HG03342 (cell line): ENCODE data around the gene ABI3BP.

Source experiments
- ATAC-seq: cut with Tn5 transposase; IDR thresholded peaks from one replicate; pipeline ENCODE4 v1.9.1; 2021; ENCODE audit warnings: mild to moderate bottlenecking, moderate library complexity; ENCODE audit not compliant: unreplicated experiment

ABI3BP gene

DNA sequence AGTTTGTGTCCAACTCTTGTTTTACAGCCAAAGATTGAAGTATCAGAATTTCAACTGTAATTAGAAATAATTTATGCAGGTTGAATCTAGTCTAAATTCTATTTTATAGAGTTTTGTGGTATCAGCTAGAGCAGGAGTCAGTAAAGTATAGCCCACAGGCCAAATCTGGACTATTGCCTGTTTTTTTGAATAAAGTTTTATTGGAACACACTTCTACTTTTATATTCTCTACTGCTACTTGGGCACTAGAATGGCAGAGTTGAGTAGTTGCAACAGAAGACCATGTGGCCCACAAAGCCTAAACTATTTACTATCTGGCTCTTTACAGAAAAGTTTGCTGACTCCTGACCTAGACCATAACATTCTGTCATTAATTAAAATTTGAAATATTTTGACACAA, 247.6 kb downstream of the ABI3BP start:
- no peak for ATAC-seq

DNA sequence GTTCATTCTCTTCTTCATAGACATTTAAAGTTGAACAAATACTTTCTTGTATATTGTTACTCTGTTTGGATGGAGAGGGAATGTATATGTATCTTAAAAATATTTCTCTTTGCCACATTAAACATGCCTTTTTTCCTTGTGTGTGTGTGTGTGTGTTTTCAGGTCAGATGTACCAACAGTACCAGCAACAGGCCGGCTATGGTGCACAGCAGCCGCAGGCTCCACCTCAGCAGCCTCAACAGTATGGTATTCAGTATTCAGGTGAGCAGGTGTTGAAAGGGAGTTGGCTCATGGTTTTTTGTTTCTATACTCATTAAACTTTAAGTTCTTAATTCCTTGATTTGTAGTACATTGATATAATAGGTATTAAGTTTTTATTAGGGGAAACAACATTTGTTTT, 248.6 kb downstream of the ABI3BP start:
- ATAC-seq = no peak

DNA sequence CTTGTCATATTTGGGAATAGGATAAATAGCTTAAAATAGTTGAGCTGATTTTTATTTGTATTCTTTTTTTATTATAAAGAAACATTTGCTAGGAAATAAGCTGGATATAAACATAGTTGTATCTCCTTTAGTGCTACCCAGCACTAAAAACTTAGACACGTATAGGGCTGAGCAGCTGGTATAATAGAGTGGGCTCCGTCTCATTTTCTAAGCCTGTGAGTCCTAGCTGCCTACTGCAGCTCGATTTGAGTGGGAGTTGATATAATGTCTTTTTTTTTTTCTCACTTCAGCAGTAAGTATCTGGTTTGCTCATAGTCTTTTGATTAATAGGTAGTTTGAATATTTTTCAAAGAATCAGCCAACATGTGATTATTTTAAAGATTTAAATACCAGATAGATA, 249.7 kb downstream of the ABI3BP start:
- no peak for ATAC-seq

DNA sequence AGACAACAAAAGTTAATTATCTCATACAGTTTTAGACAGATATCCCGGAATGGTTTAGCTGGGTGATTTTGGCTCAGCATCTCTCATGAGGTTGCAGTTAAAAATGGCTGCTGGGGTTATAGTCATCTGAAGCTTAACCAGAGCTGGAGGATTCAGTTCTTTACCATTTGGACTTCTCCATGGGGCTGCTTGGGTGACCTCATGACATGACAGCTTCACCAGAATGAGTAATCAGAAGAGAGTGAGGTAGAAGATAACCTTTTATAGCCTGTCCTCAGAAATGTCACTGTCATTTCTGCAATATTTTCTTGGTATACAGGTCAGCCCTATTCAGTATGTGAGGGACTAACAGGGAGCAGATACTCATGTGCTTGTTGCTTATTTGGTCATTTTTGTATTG, 253.0 kb downstream of the ABI3BP start:
- ATAC-seq = no peak

DNA sequence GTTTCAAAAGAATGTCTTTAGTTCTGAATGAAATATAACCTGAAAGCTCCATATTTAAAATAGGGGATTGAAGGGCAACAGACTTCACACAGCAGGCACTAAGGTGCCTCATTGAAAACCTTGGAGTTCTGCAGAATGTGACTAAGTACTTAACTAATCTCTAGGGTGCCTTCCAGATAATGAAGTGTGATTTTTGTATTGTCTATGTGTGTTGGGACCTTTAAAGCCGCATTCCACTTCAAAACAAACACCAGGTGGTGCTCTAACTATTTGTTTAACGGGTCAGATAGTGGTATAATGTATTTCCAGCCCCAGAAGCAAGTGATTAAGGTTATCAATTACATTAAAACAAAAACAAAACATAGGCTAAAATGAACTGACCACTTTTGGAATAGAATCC, 255.9 kb downstream of the ABI3BP start:
- ATAC-seq = no peak

DNA sequence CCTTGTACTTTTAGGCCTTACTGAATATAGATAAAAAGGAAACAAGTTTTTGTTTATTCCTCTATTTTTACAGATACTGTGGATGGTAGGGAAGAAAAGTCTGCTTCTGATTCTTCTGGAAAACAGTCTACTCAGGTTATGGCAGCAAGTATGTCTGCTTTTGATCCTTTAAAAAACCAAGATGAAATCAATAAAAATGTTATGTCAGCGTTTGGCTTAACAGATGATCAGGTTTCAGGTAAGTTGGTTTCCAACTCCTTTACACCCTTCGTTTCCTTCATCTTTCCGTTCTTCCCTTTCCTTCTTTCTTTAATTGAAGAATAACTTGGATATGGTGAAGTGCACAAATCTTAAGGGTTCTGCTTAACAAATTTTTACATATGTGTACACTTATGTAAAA, 260.8 kb downstream of the ABI3BP start:
- no peak for ATAC-seq

DNA sequence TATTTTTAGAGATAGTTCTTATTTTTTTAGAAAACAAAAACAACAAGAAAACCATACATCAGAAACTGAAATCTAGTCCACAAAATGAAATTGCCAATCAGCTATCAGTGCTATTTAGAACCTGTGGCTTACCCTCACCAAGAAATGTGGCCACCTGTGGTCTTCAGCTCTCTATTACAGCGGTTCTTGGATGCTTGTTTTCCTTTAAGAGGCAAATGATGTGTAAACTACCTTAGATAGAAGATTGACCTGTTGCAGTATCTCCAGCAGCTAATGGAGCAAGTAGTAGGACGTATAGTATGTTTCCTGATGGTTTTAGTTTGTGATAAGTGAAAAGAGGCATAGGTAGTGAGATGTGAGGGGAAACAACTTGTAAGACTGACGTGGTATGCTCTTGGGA, 262.7 kb downstream of the ABI3BP start:
- ATAC-seq = no peak

DNA sequence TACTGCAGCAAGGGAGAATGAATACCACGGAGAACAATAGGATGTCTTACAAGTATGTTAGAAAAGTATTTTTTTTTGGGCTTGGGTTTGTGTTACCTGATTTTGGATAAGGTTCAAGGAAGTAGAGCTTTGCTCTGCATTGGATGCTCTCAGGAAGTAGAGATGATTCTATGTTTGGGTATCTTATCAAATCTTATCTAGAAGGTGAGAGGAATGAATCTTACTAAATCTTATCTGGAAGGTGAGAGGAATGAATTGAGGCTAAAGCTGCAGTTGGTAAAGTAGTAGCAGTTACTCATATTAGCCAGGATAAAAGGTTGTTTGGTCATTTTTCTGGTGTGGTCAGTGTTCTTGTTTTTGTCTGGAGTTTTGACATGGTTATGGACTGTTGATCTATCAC, 266.5 kb downstream of the ABI3BP start:
- ATAC-seq = no peak

DNA sequence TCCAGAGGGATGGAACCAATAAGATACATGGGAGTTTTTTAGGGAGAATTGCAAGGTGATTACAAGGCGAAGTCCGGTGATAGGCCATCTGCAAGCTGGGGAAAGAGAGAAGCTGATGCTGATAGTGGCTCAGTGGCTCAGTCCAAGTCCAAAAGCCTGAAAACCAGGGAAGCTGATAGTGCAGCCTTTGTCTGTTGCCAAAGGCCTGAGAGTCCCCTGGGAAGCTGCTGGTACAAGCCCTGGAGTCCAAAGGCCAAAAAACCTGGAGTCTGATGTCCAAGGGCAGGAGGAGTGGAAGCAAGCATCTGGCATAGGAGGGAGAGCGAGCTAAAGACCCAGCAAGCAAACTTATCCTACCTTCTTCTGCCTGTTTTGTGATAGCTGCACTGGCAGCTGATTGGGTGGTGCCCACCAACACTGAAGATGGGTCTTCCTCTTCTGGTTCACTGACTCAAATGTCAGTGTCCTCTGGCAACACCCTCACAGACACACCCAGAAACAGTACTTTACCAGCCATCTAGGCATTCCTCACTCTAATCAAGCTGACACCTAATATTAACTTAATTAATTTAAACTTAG, 267.2 kb downstream of the ABI3BP start:
- ATAC-seq = no peak

DNA sequence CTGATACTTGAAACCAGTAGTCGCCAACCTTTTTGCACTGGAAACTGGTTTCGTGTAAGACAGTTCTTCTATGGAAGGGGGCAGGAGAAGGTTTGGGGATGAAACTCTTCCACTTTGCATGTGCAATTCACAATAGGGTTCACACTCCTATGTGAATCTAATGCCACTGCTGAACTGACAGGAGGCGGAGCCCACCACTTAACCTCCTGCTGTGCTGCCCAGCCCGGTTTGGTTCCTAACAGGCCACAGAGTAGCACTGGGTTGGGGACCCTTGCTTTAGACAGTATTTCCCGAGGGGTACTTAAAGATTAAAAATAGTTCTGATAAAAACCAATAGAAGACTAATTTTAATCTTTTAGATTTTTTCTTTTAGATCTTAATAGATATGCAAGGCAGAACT, 272.8 kb downstream of the ABI3BP start:
- ATAC-seq = no peak

DNA sequence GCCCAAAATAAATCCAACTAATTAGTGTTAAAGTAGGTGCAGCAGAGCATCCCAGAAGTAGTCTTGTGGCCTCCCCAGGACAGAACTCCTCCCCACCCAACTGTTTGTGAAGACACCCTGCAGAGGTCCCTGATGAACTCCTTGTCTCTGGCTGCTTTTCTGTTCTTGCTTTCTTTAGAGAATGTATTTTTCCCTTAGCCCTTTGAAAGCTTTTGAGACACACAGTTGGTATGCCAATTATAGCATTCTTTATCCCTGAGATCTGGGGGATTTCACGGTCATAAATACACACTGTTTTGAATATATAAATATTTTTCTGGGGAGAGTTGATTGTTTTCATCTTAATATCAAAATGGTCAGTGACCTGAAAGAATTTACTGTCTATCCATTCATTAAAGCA, 274.1 kb downstream of the ABI3BP start:
- no peak for ATAC-seq

DNA sequence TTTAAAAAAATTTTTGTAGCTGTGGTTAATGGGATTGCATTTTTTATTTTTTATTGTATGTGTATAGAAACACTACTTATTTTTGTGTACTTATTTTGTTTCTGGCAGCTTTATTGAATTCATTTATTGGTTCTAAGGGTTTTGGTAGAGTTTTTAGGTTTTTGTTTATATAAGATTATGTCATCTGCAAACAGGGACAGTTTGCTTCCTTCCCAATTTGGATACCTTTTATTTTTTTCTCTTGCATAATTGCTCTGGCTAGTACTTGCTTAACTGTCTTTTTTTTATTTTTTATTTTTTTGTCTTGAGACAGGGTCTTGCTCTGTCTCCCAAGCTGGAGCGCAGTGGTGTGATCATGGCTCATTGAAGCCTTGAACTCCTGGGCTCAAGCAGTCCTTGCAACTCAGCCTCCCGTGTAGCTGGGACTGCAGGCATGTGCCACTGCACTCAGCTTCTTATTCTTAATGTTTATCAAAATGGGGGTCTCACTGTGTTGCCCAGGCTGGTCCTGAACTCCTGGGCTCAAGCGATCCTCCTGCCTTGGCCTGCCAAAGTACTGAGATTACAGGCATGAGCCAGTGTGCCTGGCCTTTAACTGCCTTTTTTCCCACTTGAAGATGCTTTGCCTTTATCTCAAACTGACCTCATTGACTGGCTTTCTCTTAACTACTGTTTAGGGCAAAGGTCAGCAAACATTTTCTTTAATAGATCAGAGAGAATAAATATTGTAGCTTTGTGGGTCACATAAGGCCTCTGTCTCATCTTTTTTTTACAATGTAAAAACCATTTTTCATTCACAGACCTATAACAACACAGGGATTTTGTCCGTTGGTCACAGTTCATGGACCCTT, 275.4 kb downstream of the ABI3BP start:
- ATAC-seq = no peak

DNA sequence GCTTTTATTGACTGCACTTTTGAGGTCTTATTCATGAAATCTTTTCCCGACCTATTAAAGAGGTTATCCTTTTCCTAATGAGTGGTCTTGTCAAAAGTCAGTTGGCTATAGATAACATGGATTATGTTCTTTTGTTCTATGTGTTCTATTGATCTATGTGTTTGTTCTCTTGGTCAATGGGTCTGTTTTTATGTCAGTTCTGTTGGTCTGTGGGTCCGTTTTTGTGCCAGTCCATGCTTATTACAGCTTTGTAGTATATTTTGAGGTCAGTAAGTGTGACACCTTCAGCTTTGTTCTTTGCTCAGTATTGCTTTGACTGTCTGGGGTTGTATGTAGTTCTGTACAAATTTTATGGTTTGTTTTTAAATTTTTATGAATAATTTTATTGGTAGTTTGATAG, 276.2 kb downstream of the ABI3BP start:
- no peak for ATAC-seq

DNA sequence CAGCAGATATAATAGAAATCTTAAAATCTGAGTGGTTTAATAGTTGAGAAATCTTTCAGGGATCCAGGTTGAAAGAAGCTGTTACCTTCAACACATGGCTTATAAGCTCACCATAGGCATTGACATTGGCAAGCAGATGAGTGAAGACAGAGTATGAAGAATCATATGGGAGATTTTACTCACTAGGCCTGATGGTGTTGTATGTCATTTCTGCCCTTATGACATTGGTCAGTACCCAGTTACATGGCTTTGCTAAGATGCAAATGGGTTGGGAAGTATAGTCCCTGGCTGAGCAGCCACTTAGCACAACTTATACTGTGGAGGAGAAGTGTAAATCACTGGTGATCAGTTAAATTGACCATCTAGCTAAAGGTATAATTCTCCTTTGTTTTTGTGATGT, 278.0 kb downstream of the ABI3BP start:
- ATAC-seq = no peak

DNA sequence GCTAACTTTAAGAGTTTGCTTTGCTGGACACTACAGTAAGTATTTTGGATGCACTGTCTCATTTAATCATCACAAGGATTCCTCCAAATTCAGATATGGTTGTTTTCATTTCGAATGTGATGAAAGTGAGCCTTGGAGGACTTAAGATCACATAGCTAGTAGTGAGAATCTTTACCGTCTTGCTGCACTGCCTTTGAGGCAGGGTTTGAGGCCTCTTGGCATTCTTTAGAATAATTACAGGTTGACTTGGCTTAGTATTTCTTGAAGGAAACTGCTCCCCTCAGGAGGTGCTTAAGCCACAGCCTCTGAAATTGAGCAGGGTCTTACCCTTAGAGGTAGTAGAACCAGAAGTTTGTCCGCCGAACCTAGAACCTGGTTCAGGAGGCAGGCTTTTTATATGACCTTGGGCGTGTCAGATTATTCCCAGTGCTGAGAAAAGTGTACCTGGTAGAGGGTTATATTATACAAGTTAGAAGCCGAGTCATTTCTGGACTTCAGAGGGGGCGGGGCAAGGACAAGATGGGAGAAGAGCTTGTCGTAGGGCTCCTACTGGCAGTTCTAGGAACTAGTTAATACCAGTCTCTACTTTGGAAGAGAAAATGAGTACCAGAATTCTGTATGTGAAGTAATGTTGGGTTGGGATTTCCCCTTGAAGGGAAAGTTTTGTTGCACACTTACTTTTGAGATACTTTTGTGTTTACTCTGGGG, 282.8 kb downstream of the ABI3BP start:
- peak; percentile 54 for ATAC-seq

DNA sequence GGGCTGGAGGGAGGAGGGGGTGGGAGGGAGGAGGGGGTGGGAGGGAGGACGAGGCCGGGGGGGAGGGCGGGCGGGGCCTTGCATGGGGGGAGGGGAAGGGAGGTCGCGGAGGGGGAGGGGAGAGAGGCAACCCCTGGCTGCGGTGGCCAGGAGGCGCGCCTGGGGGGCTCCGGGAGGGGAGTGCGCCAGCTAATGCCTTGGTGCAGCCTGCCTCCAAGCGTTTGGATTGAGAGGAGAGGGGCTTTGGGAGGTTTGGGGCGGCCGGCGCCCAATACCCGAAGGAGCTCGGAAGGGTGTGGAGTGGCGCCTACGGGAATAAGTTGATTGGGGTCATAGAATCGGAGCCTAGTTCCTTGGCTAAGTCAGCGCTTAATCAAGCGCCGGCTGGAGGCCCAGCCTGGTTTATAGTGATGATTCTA, 283.4 kb downstream of the ABI3BP start:
- ATAC-seq = no peak

DNA sequence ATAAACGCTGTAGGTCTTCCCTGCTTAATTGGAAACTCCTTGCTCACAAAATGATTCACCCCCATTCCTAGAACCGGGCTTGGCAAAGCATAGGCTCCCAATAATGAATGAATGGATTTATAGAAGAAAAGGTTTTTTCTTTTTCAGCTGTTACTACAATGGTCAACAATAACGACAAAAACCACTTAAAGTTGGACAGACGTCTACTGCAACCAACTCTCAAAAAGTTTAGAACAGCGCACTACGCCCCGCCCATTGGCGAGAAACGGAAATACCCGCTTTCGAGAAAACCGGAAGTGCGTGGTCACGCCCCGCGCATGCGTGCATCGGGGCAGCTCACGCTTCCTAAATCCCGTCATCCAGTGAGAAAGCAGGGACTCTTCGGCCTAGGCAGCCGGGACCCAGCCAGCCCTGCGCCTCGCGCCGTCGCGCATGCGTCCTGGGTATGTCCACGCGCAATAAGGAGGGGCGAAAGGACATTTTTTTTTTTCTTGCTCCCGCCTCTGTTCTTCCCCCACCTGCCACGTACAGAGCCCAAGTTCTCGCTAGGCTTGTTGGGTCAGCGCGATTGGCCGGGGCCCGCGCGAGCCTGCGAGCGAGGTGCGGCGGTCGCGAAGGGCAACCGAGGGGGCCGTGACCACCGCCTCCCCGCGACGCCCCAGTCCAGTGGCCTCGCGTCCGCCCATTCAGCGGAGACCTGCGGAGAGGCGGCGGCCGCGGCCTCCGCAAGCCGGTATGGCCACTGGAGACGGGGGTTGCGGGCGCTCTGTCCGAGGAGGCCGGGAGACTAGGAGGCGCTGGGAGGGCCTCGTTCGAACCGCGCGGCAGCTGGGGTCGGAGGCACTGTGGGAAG, 284.0 kb downstream of the ABI3BP start, which contains the start of gene TFG:
Gene TFG (plus strand): TSS at position 506 of the 853 bp plus-strand sequence. CDS start 4,192 bp downstream, outside the sequence.
- peak; percentile 87 for ATAC-seq

DNA sequence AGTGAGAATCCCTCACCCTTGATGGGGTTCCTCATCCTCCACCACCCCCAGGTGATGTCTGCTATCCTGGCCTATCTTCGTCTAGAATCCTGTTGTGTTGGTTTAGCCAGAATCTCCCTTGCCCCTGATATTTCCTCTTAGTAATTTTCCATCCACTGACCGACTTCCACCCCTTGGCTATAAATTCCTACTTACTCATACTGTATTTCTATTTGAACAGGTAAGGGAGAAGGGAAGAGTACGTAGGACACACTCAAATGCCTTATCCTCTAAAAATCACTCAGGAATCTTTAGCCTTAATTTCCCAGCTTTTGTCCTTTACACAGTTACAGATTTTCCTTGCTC, 284.6 kb downstream of the ABI3BP start:
- ATAC-seq = no peak

DNA sequence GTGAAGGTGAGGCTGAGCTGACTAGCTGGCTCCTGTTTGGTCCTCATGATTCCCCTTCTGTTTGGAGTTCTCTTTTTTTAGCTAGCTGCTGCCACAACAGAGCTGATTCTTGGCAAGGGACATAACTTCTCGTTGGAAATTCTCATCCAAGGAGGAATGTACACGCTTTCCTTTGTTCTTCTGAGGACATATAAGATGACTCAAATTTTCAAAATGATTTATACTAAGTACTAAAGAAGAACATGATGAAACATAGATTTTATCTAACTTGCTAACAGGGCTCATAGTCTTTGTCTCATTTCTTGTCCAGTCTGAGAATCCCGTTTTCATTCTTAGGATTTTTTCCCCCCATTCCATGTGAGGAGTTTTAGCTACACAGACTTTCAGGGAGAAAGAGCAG, 286.9 kb downstream of the ABI3BP start:
- ATAC-seq = no peak

DNA sequence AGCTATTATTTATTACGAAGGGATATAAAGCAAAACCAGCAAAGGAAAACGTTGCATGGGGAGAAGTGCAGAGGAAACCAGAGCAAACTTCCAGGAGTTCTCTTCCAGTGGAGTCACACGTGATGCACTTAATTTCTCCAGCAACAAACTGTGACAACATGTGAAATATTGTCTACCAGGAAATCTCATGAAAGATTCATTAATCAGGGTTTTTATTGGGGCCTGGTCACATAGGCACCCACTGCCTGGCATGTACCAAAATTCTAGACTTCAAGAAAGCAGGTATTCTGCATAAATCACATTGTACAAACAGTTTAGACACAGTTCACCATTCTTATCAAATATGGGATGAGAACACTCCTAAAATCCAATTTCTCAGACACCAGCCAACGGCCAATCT, 289.4 kb downstream of the ABI3BP start:
- ATAC-seq = no peak

DNA sequence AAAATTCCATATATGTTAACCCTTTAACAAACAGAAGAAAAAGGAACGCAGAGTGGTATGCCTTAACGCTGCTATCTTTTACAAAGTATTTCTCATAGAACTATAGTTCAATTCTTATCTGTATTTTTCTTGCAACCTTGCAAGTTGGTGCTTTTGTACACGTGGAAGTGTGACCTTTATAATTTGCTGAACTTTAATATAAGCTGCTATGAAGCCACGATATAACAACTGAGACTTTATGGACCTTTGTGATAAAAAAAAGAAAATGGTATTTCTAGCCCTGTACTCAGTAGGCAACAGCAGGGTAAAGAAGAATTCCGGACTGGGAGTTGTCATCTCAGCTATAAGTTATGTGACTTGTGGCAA, 290.3 kb downstream of the ABI3BP start:
- no peak for ATAC-seq
